IMR-90 (cell line): ENCODE results near the gene ABHD1. TPM values are rescaled to one million over a fixed set of nuclear protein-coding genes. Genes with fewer than 3 reads are reported as not detected.
A peak's percentile ranks its signal among the peaks of the same experiment; 100 is the strongest.

Experiments
- ATAC-seq: fragments of 200-7000 bp; cut with Tn5 transposase; 2 replicates; pipeline ENCODE4 v1.9.1; 2020; ENCODE audit warnings: low read depth, mild to moderate bottlenecking, moderate library complexity
- BruUV-seq: library from RNA; stranded (reverse); fragments of 400-500 nt; replicated peaks from 2 replicates; lab custom pipeline; 2021; lab: Mats Ljungman, UMichigan
- CTCF ChIA-PET: fragments of 300-600 bp; formaldehyde crosslinking; extraction: SDS; loops from one replicate; lab custom pipeline; 2021; ENCODE audit warnings: antibody characterized with exemption; lab: Yijun Ruan, JAX
- POLR2A ChIA-PET: fragments of 300-600 bp; sonication (Branson Sonifier 250); formaldehyde crosslinking; loops from one replicate; lab custom pipeline; 2022; ENCODE audit warnings: antibody characterized with exemption; ENCODE audit not compliant: unreplicated experiment; lab: Charles Lee
- DNase-seq: peaks from one replicate; pipeline ENCODE4 v3.0.0; 2013
- H2AFZ ChIP-seq: replicated peaks from 2 replicates; pipeline ENCODE3; 2013; ENCODE audit warnings: low read length, mild to moderate bottlenecking; ENCODE audit not compliant: poor library complexity
- H2AK5ac ChIP-seq: 2 replicates; pipeline ENCODE4 v1.6.1; 2013; ENCODE audit warnings: low read depth, low read length, inconsistent platforms
- H2AK9ac ChIP-seq: replicated peaks from 2 replicates; pipeline ENCODE3; 2013; ENCODE audit warnings: mild to moderate bottlenecking, low read depth, low read length, moderate library complexity; ENCODE audit not compliant: poor library complexity
- H2BK120ac ChIP-seq: 2 replicates; pipeline ENCODE4 v1.6.1; 2013; ENCODE audit warnings: low read depth, low read length, inconsistent platforms
- H2BK15ac ChIP-seq: 3 replicates; pipeline ENCODE4 v1.6.1; 2013; ENCODE audit warnings: low read depth, low read length, inconsistent platforms
- H2BK20ac ChIP-seq: 2 replicates; pipeline ENCODE4 v1.6.1; 2013; ENCODE audit warnings: low read depth, mild to moderate bottlenecking, inconsistent platforms, low read length, moderate library complexity
- H2BK5ac ChIP-seq: 2 replicates; pipeline ENCODE4 v1.6.1; 2013; ENCODE audit warnings: mild to moderate bottlenecking, low read depth, low read length, inconsistent platforms; ENCODE audit not compliant: poor library complexity, severe bottlenecking
- H3K14ac ChIP-seq: replicated peaks from 2 replicates; pipeline ENCODE4 v1.6.1; 2013; ENCODE audit warnings: low read depth, low read length, inconsistent platforms
- H3K18ac ChIP-seq: 2 replicates; pipeline ENCODE4 v1.6.1; 2013; ENCODE audit warnings: low read depth, low read length, control low read depth
- H3K23ac ChIP-seq: 2 replicates; pipeline ENCODE4 v1.6.1; 2013; ENCODE audit warnings: low read depth, low read length, inconsistent platforms
- H3K27ac ChIP-seq: 2 replicates; pipeline ENCODE4 v1.5.1; 2013; ENCODE audit warnings: mild to moderate bottlenecking, control low read depth, low read length; ENCODE audit not compliant: insufficient read depth
- H3K27me3 ChIP-seq: 2 replicates; pipeline ENCODE4 v1.6.1; 2013; ENCODE audit warnings: low read length; ENCODE audit not compliant: control insufficient read depth, insufficient read depth
- H3K36me3 ChIP-seq: 2 replicates; pipeline ENCODE4 v1.6.1; 2013; ENCODE audit warnings: low read length, mixed read lengths; ENCODE audit not compliant: control insufficient read depth, insufficient read depth
- H3K4ac ChIP-seq: 2 replicates; pipeline ENCODE4 v1.6.1; 2013; ENCODE audit warnings: low read depth, low read length, inconsistent platforms
- H3K4me1 ChIP-seq: 2 replicates; pipeline ENCODE4 v1.6.1; 2013; ENCODE audit warnings: low read length, mixed read lengths; ENCODE audit not compliant: control insufficient read depth, insufficient read depth
- H3K4me2 ChIP-seq: 2 replicates; pipeline ENCODE4 v1.6.1; 2013; ENCODE audit warnings: low read depth, mild to moderate bottlenecking, control low read depth, low read length, moderate library complexity
- H3K4me3 ChIP-seq: 2 replicates; pipeline ENCODE4 v1.5.1; 2013; ENCODE audit warnings: low read depth, mild to moderate bottlenecking, control low read depth, low read length, moderate library complexity; ENCODE audit not compliant: insufficient read depth
- H3K56ac ChIP-seq: 2 replicates; pipeline ENCODE4 v1.6.1; 2013; ENCODE audit warnings: low read length, inconsistent platforms; ENCODE audit not compliant: insufficient read depth; ENCODE audit errors: extremely low read depth
- H3K79me1 ChIP-seq, 2 experiments: 2 replicates each; pipeline ENCODE4 v1.6.1; 2013; ENCODE audit warnings: low read length in 2 of 2, inconsistent platforms in 1 of 2, low read depth in 1 of 2
- H3K9ac ChIP-seq: 2 replicates; pipeline ENCODE4 v1.6.1; 2013; ENCODE audit warnings: low read depth, low read length, control low read depth
- H3K9me1 ChIP-seq: 2 replicates; pipeline ENCODE4 v1.6.1; 2013; ENCODE audit warnings: low read length, inconsistent platforms; ENCODE audit not compliant: insufficient read depth
- H3K9me3 ChIP-seq: 2 replicates; pipeline ENCODE4 v1.6.1; 2013; ENCODE audit warnings: low read length; ENCODE audit not compliant: control insufficient read depth, insufficient read depth
- H4K20me1 ChIP-seq: 2 replicates; pipeline ENCODE4 v1.6.1; 2013; ENCODE audit warnings: low read length, inconsistent platforms; ENCODE audit not compliant: insufficient read depth
- H4K5ac ChIP-seq: 2 replicates; pipeline ENCODE4 v1.6.1; 2013; ENCODE audit warnings: mild to moderate bottlenecking, low read depth, low read length, control low read depth
- H4K8ac ChIP-seq, 2 experiments: 2 replicates each; pipeline ENCODE4 v1.6.1; 2013; ENCODE audit warnings: low read depth in 2 of 2, low read length in 2 of 2, control low read depth in 1 of 2, inconsistent platforms in 1 of 2
- H4K91ac ChIP-seq: 2 replicates; pipeline ENCODE4 v1.6.1; 2013; ENCODE audit warnings: low read depth, low read length, inconsistent platforms; ENCODE audit not compliant: insufficient read depth
- CHD1 ChIP-seq: IDR thresholded peaks from 2 replicates; pipeline ENCODE4 v1.6.1; 2012; ENCODE audit warnings: low read depth, low read length, improper control_type of control experiment
- CTCF ChIP-seq: conservative IDR thresholded peaks from 2 replicates; pipeline ENCODE4 v1.5.1; 2012; ENCODE audit warnings: mild to moderate bottlenecking, low read depth, low read length, improper control_type of control experiment
- ELK1 ChIP-seq: fragments of 150-350 bp; IDR thresholded peaks from 2 replicates; pipeline ENCODE4 v1.6.1; 2016; ENCODE audit warnings: low read depth, mild to moderate bottlenecking, low read length, moderate library complexity, borderline replicate concordance
- MXI1 ChIP-seq: IDR thresholded peaks from 2 replicates; pipeline ENCODE4 v1.6.1; 2012; ENCODE audit warnings: low read depth, mild to moderate bottlenecking, low read length, moderate library complexity, borderline replicate concordance
- NFE2L2 ChIP-seq: fragments of 150-350 bp; IDR thresholded peaks from 2 replicates; pipeline ENCODE4 v1.6.1; 2016; ENCODE audit warnings: low read depth, mild to moderate bottlenecking, low read length
- POLR2A ChIP-seq: IDR thresholded peaks from 2 replicates; pipeline ENCODE4 v1.6.1; 2012; ENCODE audit warnings: mild to moderate bottlenecking, low read depth, low read length
- RCOR1 ChIP-seq: IDR thresholded peaks from 2 replicates; pipeline ENCODE4 v1.6.1; 2012; ENCODE audit warnings: mild to moderate bottlenecking, low read length, improper control_type of control experiment; ENCODE audit not compliant: insufficient replicate concordance
- WGBS, 2 experiments: methylation state at CpG; one replicate each; pipeline versions ENCODE4 v1.1.5 to v1.1.7; 2013; ENCODE audit warnings: missing lambda C conversion rate in 2 of 2; ENCODE audit not compliant: insufficient read length in 1 of 2; ENCODE audit errors: extremely low coverage in 2 of 2; 5-methylcytosine and 5-hydroxymethylcytosine counted together
- dilution Hi-C: fragments of 300-500 bp; cut with HindIII; formaldehyde crosslinking; loops from one replicate; pipeline ENCODE4 v1.14.3; 2018; ENCODE audit warnings: low sequenced_read_pairs; ENCODE audit not compliant: unreplicated experiment
- in situ Hi-C: fragments of 300-500 bp; cut with MboI; formaldehyde crosslinking; loops from 3 replicates; pipeline ENCODE4 v1.14.3; 2019; ENCODE audit warnings: low sequenced_read_pairs, inconsistent platforms, mixed read lengths
- intact Hi-C: fragments of 100-400 bp; cut with micrococcal nuclease; formaldehyde crosslinking; loops from 2 replicates; pipeline ENCODE4 v1.10.0; 2022
- polyA plus RNA-seq, 3 experiments: library from polyadenylated mRNA; depleted of rRNA; stranded (reverse); fragments of >200 nt; gene quantifications; 2 replicates each; pipeline ENCODE4 v1.2.3, GENCODE V29; 2012; ENCODE audit warnings: low replicate concordance in 1 of 3
- total RNA-seq: library from RNA; depleted of rRNA; stranded (reverse); fragments of >200 nt; gene quantifications from 2 replicates; pipeline ENCODE4 v1.2.3, GENCODE V29; 2012

ABHD1 gene
- total and polyA plus RNA-seq, 2 of the 4 experiments (the other 2 are of a cell fraction): 0.24 TPM; not detected in 1

GRCh38 chr2:27138111-27138510, 14.5 kb downstream of the ABHD1 start:
- no peak overlapping the region for H4K5ac ChIP-seq
- intact Hi-C loops (no loop called here), in situ Hi-C loops (no loop called here), dilution Hi-C loops (no loop called here)
- no peak overlapping the region for H3K14ac ChIP-seq
- H2BK5ac ChIP-seq: no peak overlapping the region
- H2AK5ac ChIP-seq: no peak overlapping the region
- H2BK120ac ChIP-seq: no peak overlapping the region
- H2BK15ac ChIP-seq: no peak overlapping the region
- WGBS, 2 experiments: 44% methylated on average over 3 of the region's 7 CpGs; no CpG with 5 or more reads in 1 of the 2 experiments
- TF ChIP-seq POLR2A (no peak), NFE2L2 (no peak), ELK1 (no peak), CHD1 (no peak), RCOR1 (no peak), MXI1 (no peak), CTCF (no peak)
- H3K18ac ChIP-seq: no peak overlapping the region
- no peak overlapping the region for H2AFZ ChIP-seq
- peaks cover 5% of the 10 kb centered on the region for H3K4me1 ChIP-seq
- BruUV-seq: no TSS peak
- H3K9ac ChIP-seq: no peak overlapping the region
- H3K27me3 ChIP-seq: peaks cover 21% of the 10 kb centered on the region
- H3K9me3 ChIP-seq: 0 out of 2 replicates have a peak, but pooled peaks cover 3% of the 10 kb centered on the region
- no peak overlapping the region for H4K8ac ChIP-seq
- ChIA-PET CTCF (no interaction called here), POLR2A (no interaction called here)
- H3K27ac ChIP-seq: no peak overlapping the region
- no peaks in the 10 kb centered on the region for H3K36me3 ChIP-seq
- no peak overlapping the region for H4K91ac ChIP-seq
- no peak overlapping the region for H3K4me2 ChIP-seq
- H2BK20ac ChIP-seq: no peak overlapping the region
- peak overlapping the region; percentile 23 for H2AK9ac ChIP-seq
- DNase-seq: no peak
- no peak overlapping the region for H3K56ac ChIP-seq
- no peak overlapping the region for H3K4ac ChIP-seq
- peaks cover 6% of the 10 kb centered on the region; the same call in 1 of the 2 replicates for H4K20me1 ChIP-seq
- peaks cover 10% of the 10 kb centered on the region for H3K9me1 ChIP-seq
- H3K4me3 ChIP-seq: no peak overlapping the region
- no peak overlapping the region for H3K23ac ChIP-seq
- no peak for ATAC-seq
- peaks cover 6 to 12% of the 10 kb centered on the region in 2 experiments; a peak in 3 of 4 replicates for H3K79me1 ChIP-seq
